Neuron (in vitro differentiated cells): ENCODE data around the gene PTPRK.

Experiments
- H2AFZ ChIP-seq: one replicate; pipeline ENCODE4 v1.6.1; 2013; ENCODE audit warnings: low read depth, mild to moderate bottlenecking, inconsistent platforms, low read length, moderate library complexity
- H3K27me3 ChIP-seq: one replicate; pipeline ENCODE4 v1.6.1; 2013; ENCODE audit warnings: low read length; ENCODE audit not compliant: insufficient read depth
- H3K36me3 ChIP-seq: one replicate; pipeline ENCODE4 v1.6.1; 2013; ENCODE audit warnings: low read length; ENCODE audit not compliant: insufficient read depth
- H3K4me1 ChIP-seq: one replicate; pipeline ENCODE4 v1.6.1; 2013; ENCODE audit warnings: low read length; ENCODE audit not compliant: insufficient read depth
- H3K4me3 ChIP-seq: 2 replicates; pipeline ENCODE4 v1.5.1; 2013; ENCODE audit warnings: mild to moderate bottlenecking, low read length, moderate library complexity
- H3K9me3 ChIP-seq: one replicate; pipeline ENCODE4 v1.6.1; 2013; ENCODE audit warnings: low read length

PTPRK gene

DNA sequence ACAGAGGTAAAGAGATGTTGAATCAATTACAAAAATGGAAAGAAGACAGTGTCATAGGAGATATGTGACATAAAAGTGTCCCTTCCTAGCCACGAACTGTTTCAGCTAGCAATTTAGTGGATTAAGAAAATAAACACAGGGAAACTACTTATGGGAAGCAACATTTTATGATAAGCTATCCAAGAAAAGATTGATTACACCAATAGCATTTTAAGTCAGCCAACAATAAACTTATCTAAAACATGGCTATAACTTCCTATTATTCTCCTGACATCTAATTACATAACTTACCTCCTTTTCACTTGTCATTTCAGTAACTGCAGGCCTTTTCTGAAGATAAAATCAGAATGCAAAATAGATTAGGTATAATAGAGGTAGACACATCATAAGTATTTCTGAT, 111.4 kb downstream of the PTPRK start:
- Histone ChIP-seq H2AFZ (no peak overlapping the region), H3K36me3 (no peaks in the 10 kb centered on the region), H3K27me3 (no peaks in the 10 kb centered on the region), H3K9me3 (no peaks in the 10 kb centered on the region), H3K4me3 (no peak overlapping the region), H3K4me1 (peaks cover 9% of the 10 kb centered on the region)

- H3K4me3 ChIP-seq: no peak overlapping the region
- no peaks in the 10 kb centered on the region for H3K36me3 ChIP-seq
- no peak overlapping the region for H2AFZ ChIP-seq
- no peaks in the 10 kb centered on the region for H3K27me3 ChIP-seq
- H3K9me3 ChIP-seq: no peaks in the 10 kb centered on the region
- peaks cover 9% of the 10 kb centered on the region for H3K4me1 ChIP-seq
These were observed 113.9 kb downstream of the PTPRK start for GRCh38 chr6:128406453-128406852.

DNA sequence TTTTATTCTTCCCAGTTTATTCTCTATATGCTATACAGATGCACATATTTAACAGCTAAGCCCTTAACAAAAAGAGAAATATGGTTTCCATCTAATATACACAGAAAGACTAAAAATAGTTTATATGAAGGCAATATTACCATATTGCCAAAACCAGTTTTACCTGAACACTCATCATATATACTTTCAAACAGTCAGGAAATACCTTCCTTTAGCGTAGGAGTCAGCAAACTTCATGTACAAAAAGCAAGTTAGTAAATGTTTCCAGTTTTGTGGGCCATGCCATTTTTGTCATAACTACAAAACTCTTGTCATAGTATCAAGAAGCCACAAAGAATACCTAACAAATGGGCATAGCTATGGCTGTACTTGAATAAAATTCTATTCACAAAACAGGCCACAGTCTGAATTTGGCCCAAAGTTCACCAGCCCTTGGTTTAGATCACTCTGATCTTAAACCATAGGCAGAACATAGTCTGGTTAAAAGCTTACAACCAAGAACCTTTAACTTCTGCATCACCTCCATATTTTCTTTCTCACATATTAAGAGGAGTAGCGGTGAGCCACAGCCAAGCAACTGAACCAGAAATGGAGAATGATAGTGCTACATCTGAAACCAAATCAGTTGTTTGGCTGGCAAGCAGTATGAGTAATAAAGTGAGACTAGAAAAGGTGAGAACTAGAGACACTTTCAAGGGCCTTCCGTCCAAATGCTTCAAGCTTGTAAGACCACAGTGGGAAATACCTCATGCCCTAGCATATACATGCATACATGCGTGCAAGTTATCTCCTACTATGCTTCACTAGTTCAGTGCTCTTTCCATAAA, 116.6 kb downstream of the PTPRK start:
- H3K36me3 ChIP-seq: no peaks in the 10 kb centered on the region
- no peaks in the 10 kb centered on the region for H3K27me3 ChIP-seq
- no peak overlapping the region for H2AFZ ChIP-seq
- no peaks in the 10 kb centered on the region for H3K9me3 ChIP-seq
- no peak overlapping the region for H3K4me3 ChIP-seq
- H3K4me1 ChIP-seq: peaks cover 9% of the 10 kb centered on the region

GRCh38 chr6:128400875-128401274, 119.5 kb downstream of the PTPRK start:
- no peaks in the 10 kb centered on the region for H3K27me3 ChIP-seq
- H3K4me1 ChIP-seq: no peaks in the 10 kb centered on the region

DNA sequence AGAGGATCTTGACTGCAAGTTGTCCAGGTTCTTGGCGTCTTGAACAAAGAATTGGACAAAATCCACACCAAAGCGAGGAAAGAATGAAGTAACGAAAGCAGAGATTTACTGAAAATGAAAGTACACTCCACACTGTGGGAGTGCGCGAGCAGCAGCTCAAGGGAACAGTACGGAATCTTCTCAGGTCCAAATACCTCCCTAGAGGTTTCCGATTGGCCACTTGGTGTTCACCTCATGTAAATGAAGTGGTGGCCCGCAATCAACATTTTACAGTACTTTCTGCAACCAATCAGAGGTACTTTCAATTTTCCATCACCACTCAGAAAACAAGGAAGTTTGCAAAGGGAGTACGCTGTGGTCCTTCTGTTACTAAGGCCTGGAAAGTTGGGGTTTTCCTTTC, 122.4 kb downstream of the PTPRK start:
- Histone ChIP-seq H2AFZ (no peak overlapping the region), H3K4me3 (no peak overlapping the region), H3K27me3 (no peaks in the 10 kb centered on the region), H3K4me1 (no peaks in the 10 kb centered on the region), H3K9me3 (peaks cover 2% of the 10 kb centered on the region), H3K36me3 (peaks cover 9% of the 10 kb centered on the region)

More at GRCh38 chr6:128400875-128401274, 119.5 kb downstream of the PTPRK start:
- Histone ChIP-seq H3K9me3 (peaks cover 2% of the 10 kb centered on the region), H3K4me3 (no peak overlapping the region), H3K36me3 (peaks cover 6% of the 10 kb centered on the region), H2AFZ (no peak overlapping the region)

GRCh38 chr6:128395596-128395995, 124.8 kb downstream of the PTPRK start:
- Histone ChIP-seq H3K36me3 (peaks cover 9% of the 10 kb centered on the region), H3K4me1 (no peaks in the 10 kb centered on the region), H2AFZ (no peak overlapping the region), H3K9me3 (peaks cover 2% of the 10 kb centered on the region), H3K4me3 (no peak overlapping the region), H3K27me3 (no peaks in the 10 kb centered on the region)

GRCh38 chr6:128395188-128395587, 125.2 kb downstream of the PTPRK start:
- H3K9me3 ChIP-seq: peaks cover 2% of the 10 kb centered on the region
- no peaks in the 10 kb centered on the region for H3K27me3 ChIP-seq
- peaks cover 9% of the 10 kb centered on the region for H3K36me3 ChIP-seq
- H3K4me1 ChIP-seq: no peaks in the 10 kb centered on the region
- H2AFZ ChIP-seq: no peak overlapping the region
- H3K4me3 ChIP-seq: no peak overlapping the region

DNA sequence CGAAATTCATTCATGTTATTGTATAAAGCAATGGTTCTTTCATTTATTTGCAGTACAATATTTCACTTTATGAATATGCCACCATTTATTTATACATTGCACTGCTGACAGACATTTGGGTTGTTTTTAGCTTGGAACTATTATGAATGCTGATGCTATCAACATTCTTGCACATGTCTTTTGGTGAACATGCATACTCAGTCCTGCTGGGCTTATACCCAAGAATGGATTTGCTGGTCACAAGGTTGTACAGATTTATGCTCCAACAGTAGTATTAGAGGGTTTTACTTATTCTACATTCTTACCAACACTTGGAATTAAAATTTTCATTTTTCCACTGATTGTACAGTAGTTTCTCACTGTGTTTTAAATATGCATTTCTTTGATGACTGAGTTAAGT, 126.2 kb downstream of the PTPRK start:
- Histone ChIP-seq H3K27me3 (no peaks in the 10 kb centered on the region), H3K4me1 (no peaks in the 10 kb centered on the region), H2AFZ (no peak overlapping the region), H3K4me3 (no peak overlapping the region), H3K36me3 (peaks cover 9% of the 10 kb centered on the region), H3K9me3 (peaks cover 2% of the 10 kb centered on the region)

DNA sequence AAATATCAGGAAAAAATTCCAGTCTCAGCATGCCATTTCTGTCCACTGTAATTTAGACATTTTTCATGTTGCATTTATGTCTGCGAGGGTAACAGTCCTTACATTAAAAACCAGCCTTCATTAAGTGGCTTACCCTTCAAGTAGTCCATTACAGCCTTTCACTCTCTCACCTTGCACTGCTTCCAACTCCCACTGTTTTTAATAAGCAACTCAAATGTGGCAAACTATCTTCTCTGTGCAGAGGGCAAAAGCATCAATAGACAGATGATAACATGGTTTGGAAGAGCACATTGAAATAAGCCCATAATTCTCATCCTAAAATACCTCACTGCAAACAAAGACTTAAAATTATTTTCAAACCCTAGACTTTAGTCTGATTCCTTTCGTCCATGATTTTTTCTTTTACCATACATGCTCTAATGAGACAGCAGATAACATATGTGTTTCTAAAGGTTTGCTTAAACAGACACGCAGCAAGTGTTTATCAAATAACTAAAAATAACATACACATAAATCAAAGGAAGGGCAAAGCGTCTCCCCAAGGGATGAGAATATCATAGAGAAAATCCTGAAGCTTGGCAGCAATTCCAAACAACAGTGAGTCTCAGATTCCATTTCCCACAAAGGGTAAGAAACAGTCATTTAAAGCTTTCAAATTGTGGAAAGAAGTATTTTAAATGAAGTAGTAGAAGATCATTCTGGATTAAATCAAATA, 130.4 kb downstream of the PTPRK start:
- Histone ChIP-seq H2AFZ (no peak overlapping the region), H3K9me3 (no peaks in the 10 kb centered on the region), H3K36me3 (no peaks in the 10 kb centered on the region), H3K4me3 (no peak overlapping the region), H3K27me3 (no peaks in the 10 kb centered on the region), H3K4me1 (no peaks in the 10 kb centered on the region)

DNA sequence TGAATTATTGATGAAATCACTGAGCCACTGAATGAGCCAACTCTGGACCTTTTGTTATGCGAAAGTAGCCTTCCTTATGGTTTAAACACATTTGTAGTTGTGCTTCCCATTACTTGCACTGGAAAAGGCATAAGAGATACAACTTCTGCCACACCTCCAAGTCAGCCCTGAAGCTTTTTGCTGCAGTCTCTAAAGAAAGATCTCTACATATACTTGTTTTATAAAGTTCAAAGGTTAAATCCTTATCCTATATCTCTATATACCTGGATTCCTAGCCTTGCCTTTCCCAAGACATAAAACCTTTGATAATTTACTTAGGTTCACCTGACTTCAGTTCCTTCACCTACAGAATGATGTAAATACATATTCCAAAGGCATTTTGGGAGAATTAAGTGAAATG, 132.0 kb downstream of the PTPRK start:
- H3K4me3 ChIP-seq: no peak overlapping the region
- no peaks in the 10 kb centered on the region for H3K36me3 ChIP-seq
- H3K27me3 ChIP-seq: no peaks in the 10 kb centered on the region
- H3K9me3 ChIP-seq: no peaks in the 10 kb centered on the region
- no peaks in the 10 kb centered on the region for H3K4me1 ChIP-seq
- no peak overlapping the region for H2AFZ ChIP-seq

DNA sequence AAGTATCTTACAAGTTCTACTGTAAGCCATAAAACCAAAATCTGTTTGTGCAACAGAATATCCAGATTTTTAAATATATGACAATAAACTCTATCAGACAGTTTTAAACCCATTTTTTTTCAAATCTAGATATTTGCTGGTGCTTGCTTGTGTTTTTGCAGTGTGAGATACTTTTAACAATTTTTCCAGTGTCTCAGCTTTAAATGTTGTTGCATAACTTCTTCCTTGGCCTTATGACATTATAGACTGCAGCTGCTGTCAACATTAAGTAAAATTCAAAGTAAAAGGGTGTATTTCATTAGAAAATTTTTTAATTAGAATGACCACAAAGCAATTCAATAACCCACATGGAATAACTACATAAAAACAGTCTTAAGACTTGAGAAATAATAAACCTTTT, 139.5 kb downstream of the PTPRK start:
- no peak overlapping the region for H3K4me3 ChIP-seq
- no peaks in the 10 kb centered on the region for H3K27me3 ChIP-seq
- peaks cover 3% of the 10 kb centered on the region for H3K36me3 ChIP-seq

DNA sequence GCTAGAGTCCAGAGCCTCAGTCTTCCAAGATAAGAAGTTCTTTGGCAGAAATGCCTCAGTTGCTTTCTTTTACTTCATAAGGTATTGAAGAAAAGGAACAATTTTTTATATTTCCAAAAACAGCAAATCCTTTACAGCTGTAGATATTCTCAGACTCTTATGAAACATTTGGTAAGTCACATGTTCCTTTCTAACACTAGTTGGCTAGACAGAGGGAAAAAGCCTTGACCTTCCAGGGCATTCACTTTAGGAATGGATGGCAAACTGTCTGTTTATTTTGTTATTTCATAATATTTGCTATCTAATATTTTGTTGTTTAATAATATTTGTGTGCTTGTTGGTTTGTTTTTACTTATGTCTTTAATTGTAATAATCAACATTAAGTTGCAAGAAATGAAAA, 140.8 kb downstream of the PTPRK start:
- Histone ChIP-seq H2AFZ (no peak overlapping the region), H3K36me3 (peaks cover 3% of the 10 kb centered on the region), H3K4me3 (no peak overlapping the region), H3K27me3 (no peaks in the 10 kb centered on the region), H3K4me1 (no peaks in the 10 kb centered on the region), H3K9me3 (peaks cover 14% of the 10 kb centered on the region)

More for the DNA sequence above, 139.5 kb downstream of the PTPRK start:
- Histone ChIP-seq H3K4me1 (no peaks in the 10 kb centered on the region), H2AFZ (no peak overlapping the region), H3K9me3 (peaks cover 11% of the 10 kb centered on the region)

- H3K4me3 ChIP-seq: no peak overlapping the region
- H2AFZ ChIP-seq: no peak overlapping the region
- H3K9me3 ChIP-seq: peaks cover 14% of the 10 kb centered on the region
- H3K36me3 ChIP-seq: peaks cover 6% of the 10 kb centered on the region
- H3K4me1 ChIP-seq: no peaks in the 10 kb centered on the region
- no peaks in the 10 kb centered on the region for H3K27me3 ChIP-seq
These were observed 143.4 kb downstream of the PTPRK start for GRCh38 chr6:128376952-128377503.
